ENCODE data around the gene RGS19. TPM values are rescaled to one million over a fixed set of nuclear protein-coding genes. Genes with fewer than 3 reads are reported as not detected.

Gene RGS19
- total RNA-seq, 1 experiment from 2014 or later = 32.0 TPM

DNA sequence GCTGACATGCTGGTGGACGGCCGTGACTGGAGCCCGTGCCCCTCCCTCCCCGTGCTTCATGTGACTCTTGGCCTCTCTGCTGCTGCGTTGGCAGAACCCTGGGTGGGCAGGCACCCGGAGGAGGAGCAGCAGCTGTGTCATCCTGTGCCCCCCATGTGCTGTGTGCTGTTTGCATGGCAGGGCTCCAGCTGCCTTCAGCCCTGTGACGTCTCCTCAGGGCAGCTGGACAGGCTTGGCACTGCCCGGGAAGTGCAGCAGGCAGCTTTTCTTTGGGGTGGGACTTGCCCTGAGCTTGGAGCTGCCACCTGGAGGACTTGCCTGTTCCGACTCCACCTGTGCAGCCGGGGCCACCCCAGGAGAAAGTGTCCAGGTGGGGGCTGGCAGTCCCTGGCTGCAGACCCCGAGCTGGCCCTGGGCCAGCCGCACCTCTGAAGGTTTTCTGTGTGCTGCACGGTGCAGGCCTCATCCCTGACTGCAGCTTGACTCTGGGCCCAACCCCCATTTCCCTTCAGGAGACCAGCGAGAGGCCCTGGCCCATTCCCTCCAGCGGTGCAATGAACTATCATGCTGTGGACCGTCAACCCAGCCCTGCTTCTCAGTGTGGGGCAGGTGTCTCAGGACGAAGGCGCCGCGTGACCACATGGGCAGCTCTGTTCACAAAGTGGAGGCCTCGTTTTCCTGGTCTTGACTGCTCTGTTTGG lies 19.9 kb upstream of the RGS19 start:
- no peaks in the 10 kb centered on the region for H3K27me3 ChIP-seq (ENCODE audit: control insufficient read depth, insufficient read depth, low read length)
- no peaks in the 10 kb centered on the region for H3K9me3 ChIP-seq (ENCODE audit: control insufficient read depth, insufficient read depth, low read depth, low read length)
- no TSS peak for BruUV-seq (replicated peaks)
- ATAC-seq = no peak
- in situ Hi-C loops (cut with HindIII; ENCODE audit: low pct_unique_long_range_greater_than_20kb, low sequenced_read_pairs) = no loop called here
- intact Hi-C loops (cut with micrococcal nuclease; ENCODE audit: unreplicated experiment) = no loop called here
- CTCF ChIA-PET = no interaction called here
- POLR2A ChIA-PET = no interaction called here
- H3K36me3 ChIP-seq (ENCODE audit: control insufficient read depth, insufficient read depth, low read length) = no peaks in the 10 kb centered on the region
- TF ChIP-seq SIN3A (IDR thresholded peaks at IDR 0.05; ENCODE audit: borderline replicate concordance, insufficient read depth, low read depth, low read length) (no peak), POLR2AphosphoS5 (IDR thresholded peaks at IDR 0.05; ENCODE audit: low read depth, low read length) (no peak), TCF7L2 (IDR thresholded peaks at IDR 0.05; ENCODE audit: low read depth, low read length) (no peak)
- TF ChIP-seq, protein P1, sequence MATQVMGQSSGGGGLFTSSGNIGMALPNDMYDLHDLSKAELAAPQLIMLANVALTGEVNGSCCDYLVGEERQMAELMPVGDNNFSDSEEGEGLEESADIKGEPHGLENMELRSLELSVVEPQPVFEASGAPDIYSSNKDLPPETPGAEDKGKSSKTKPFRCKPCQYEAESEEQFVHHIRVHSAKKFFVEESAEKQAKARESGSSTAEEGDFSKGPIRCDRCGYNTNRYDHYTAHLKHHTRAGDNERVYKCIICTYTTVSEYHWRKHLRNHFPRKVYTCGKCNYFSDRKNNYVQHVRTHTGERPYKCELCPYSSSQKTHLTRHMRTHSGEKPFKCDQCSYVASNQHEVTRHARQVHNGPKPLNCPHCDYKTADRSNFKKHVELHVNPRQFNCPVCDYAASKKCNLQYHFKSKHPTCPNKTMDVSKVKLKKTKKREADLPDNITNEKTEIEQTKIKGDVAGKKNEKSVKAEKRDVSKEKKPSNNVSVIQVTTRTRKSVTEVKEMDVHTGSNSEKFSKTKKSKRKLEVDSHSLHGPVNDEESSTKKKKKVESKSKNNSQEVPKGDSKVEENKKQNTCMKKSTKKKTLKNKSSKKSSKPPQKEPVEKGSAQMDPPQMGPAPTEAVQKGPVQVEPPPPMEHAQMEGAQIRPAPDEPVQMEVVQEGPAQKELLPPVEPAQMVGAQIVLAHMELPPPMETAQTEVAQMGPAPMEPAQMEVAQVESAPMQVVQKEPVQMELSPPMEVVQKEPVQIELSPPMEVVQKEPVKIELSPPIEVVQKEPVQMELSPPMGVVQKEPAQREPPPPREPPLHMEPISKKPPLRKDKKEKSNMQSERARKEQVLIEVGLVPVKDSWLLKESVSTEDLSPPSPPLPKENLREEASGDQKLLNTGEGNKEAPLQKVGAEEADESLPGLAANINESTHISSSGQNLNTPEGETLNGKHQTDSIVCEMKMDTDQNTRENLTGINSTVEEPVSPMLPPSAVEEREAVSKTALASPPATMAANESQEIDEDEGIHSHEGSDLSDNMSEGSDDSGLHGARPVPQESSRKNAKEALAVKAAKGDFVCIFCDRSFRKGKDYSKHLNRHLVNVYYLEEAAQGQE (IDR thresholded peaks at IDR 0.05; ENCODE audit: insufficient read depth in 1 of 2, low read depth in 2 of 2, low read length in 1 of 2) = no peak
- TF ChIP-seq, protein P2, sequence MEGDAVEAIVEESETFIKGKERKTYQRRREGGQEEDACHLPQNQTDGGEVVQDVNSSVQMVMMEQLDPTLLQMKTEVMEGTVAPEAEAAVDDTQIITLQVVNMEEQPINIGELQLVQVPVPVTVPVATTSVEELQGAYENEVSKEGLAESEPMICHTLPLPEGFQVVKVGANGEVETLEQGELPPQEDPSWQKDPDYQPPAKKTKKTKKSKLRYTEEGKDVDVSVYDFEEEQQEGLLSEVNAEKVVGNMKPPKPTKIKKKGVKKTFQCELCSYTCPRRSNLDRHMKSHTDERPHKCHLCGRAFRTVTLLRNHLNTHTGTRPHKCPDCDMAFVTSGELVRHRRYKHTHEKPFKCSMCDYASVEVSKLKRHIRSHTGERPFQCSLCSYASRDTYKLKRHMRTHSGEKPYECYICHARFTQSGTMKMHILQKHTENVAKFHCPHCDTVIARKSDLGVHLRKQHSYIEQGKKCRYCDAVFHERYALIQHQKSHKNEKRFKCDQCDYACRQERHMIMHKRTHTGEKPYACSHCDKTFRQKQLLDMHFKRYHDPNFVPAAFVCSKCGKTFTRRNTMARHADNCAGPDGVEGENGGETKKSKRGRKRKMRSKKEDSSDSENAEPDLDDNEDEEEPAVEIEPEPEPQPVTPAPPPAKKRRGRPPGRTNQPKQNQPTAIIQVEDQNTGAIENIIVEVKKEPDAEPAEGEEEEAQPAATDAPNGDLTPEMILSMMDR (IDR thresholded peaks at IDR 0.05) = no peak
- DNase-seq (ENCODE audit: low read depth, low spot score) = no peak
- H3K27ac ChIP-seq (ENCODE audit: low read length) = no peak overlapping the region
- no peak overlapping the region for H3K4me3 ChIP-seq (ENCODE audit: low read depth in 2 of 2, low read length in 2 of 2)
- H3K4me1 ChIP-seq (ENCODE audit: control insufficient read depth, insufficient read depth, low read length) = no peaks in the 10 kb centered on the region

DNA sequence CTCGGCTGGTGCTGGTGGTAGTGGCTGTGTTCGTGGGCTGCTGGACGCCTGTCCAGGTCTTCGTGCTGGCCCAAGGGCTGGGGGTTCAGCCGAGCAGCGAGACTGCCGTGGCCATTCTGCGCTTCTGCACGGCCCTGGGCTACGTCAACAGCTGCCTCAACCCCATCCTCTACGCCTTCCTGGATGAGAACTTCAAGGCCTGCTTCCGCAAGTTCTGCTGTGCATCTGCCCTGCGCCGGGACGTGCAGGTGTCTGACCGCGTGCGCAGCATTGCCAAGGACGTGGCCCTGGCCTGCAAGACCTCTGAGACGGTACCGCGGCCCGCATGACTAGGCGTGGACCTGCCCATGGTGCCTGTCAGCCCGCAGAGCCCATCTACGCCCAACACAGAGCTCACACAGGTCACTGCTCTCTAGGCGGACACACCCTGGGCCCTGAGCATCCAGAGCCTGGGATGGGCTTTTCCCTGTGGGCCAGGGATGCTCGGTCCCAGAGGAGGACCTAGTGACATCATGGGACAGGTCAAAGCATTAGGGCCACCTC lies 19.2 kb upstream of the RGS19 start:
- POLR2A ChIA-PET = no interaction called here
- no peak overlapping the region for H3K27ac ChIP-seq (ENCODE audit: low read length)
- TF ChIP-seq, protein P1 (IDR thresholded peaks at IDR 0.05; ENCODE audit: insufficient read depth in 1 of 2, low read depth in 2 of 2, low read length in 1 of 2) = no peak
- TF ChIP-seq TCF7L2 (IDR thresholded peaks at IDR 0.05; ENCODE audit: low read depth, low read length) (no peak), POLR2AphosphoS5 (IDR thresholded peaks at IDR 0.05; ENCODE audit: low read depth, low read length) (no peak), SIN3A (IDR thresholded peaks at IDR 0.05; ENCODE audit: borderline replicate concordance, insufficient read depth, low read depth, low read length) (no peak)
- TF ChIP-seq, protein P2 (IDR thresholded peaks at IDR 0.05) = no peak
- CTCF ChIA-PET = no interaction called here
- H3K4me1 ChIP-seq (ENCODE audit: control insufficient read depth, insufficient read depth, low read length) = no peaks in the 10 kb centered on the region
- in situ Hi-C loops (cut with HindIII; ENCODE audit: low pct_unique_long_range_greater_than_20kb, low sequenced_read_pairs) (no loop called here), intact Hi-C loops (cut with micrococcal nuclease; ENCODE audit: unreplicated experiment) (no loop called here)
- H3K9me3 ChIP-seq (ENCODE audit: control insufficient read depth, insufficient read depth, low read depth, low read length) = no peaks in the 10 kb centered on the region
- no peak overlapping the region for H3K4me3 ChIP-seq (ENCODE audit: low read depth in 2 of 2, low read length in 2 of 2)
- no peaks in the 10 kb centered on the region for H3K36me3 ChIP-seq (ENCODE audit: control insufficient read depth, insufficient read depth, low read length)
- no TSS peak for BruUV-seq (replicated peaks)
- ATAC-seq = no peak
- DNase-seq (ENCODE audit: low read depth, low spot score) = no peak
- no peaks in the 10 kb centered on the region for H3K27me3 ChIP-seq (ENCODE audit: control insufficient read depth, insufficient read depth, low read length)

Data from Panc1 (cell line).